GM13977 (cell line): Measurements from ENCODE around the gene ZFP91.

Source experiments
- DNase-seq: peaks from one replicate; pipeline ENCODE4 v3.0.0; 2012; ENCODE audit warnings: low spot score
- in situ Hi-C: fragments of 300-500 bp; cut with MboI; formaldehyde crosslinking; loops from one replicate; pipeline ENCODE4 v1.12.0; 2022; ENCODE audit warnings: low sequenced_read_pairs, low pct_unique_long_range_greater_than_20kb, mixed read lengths, inconsistent platforms; ENCODE audit not compliant: unreplicated experiment
- TF ChIP-seq, protein P1 (sequence below): IDR thresholded peaks from 2 replicates; pipeline ENCODE4 v1.5.1; 2012; ENCODE audit warnings: mild to moderate bottlenecking, control low read depth; ENCODE audit not compliant: insufficient read depth; ENCODE audit errors: extremely low read depth, missing control alignments

The ZFP91 gene

DNA sequence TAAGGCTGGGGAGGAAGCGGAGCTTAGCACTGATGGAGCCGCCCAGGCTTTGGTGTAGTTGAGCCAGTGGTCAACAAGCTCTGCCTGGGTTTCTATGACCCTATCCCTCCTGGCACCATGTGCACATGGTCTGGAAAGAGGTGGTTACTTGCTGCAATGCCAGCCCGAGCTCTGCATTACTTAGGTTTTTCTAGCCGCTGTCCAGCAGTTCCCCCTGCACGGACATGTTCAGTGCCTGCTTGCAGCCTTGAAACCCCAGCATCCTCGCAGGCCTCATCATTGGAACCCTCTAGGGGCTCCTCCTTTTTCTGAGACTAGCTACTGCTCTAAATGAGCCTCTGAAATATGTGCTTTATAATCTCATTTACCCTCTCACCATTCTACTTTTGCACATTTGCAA, 60.2 kb downstream of the ZFP91 start:
- TF ChIP-seq, protein P1, sequence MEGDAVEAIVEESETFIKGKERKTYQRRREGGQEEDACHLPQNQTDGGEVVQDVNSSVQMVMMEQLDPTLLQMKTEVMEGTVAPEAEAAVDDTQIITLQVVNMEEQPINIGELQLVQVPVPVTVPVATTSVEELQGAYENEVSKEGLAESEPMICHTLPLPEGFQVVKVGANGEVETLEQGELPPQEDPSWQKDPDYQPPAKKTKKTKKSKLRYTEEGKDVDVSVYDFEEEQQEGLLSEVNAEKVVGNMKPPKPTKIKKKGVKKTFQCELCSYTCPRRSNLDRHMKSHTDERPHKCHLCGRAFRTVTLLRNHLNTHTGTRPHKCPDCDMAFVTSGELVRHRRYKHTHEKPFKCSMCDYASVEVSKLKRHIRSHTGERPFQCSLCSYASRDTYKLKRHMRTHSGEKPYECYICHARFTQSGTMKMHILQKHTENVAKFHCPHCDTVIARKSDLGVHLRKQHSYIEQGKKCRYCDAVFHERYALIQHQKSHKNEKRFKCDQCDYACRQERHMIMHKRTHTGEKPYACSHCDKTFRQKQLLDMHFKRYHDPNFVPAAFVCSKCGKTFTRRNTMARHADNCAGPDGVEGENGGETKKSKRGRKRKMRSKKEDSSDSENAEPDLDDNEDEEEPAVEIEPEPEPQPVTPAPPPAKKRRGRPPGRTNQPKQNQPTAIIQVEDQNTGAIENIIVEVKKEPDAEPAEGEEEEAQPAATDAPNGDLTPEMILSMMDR: no peak
- in situ Hi-C loops: no loop called here
- no peak for DNase-seq

DNA sequence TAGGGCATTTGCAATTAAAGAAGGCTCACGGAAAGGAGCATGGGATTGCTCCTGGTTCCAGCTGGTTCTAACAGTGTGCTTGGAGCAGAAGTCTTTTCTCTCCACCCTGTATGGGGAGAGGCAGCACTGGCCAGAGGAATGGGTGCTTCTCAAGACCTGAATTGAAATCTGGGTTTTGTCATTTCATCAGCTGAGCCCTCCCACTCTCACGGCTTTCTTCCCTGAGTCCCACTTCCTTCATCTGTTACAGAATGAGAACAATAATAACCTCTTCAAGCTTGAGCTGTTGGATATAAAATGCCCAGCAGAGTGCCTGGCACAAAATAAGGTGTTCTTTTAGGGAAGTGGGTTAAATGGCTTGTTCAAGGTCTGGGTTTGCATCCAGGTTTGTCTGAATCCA, 60.8 kb downstream of the ZFP91 start:
- in situ Hi-C loops: no loop called here
- TF ChIP-seq, protein P1: no peak
- DNase-seq: no peak

DNA sequence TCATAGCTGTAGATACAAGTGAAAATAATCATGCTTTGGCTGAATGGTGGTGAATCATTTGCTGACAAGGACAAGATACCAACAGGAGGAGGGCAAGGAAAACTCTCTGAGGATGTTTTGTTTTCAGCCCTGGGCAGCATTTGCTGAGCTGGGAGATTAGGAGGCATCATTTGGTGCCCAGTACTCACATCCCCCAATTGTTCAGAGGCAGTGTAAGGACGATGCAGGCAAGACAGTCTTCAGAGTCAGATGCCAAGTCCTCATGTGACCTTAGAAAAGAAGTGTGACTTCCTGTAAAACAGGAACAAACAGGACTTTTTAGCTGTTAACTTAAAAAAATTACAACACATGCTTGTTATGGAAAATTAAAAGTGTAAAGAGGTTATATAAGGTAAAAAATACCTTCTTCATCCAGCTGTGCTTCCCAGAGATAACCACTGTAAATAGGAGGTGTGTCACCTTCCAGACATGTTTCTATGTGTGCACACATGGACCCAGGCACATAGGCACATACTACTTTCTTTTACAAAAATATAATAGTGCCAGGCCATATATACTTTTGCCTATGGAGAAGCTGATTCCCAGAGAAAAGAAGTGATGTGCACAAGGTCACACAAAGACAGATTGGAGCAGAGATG, 61.6 kb downstream of the ZFP91 start:
- no peak for DNase-seq
- TF ChIP-seq, protein P1: no peak
- in situ Hi-C loops: no loop called here

DNA sequence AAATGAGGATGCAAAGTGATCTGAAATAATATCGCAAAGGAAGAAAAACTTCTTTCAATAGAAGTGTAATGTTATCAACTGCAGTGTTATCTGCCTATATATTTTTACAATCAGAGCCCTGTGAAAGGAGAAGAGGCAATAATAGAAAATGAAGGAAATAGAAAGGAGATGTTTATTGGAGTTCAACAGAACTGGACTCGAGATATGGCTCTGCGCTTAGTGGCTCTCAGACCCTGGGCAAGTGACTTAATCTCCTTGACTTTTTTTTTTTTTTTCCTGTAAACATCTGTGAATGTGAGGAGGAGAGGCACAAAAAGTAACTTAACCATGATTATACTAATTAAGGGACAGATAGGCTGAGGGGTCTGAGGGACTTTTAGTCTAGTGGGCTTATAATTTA, 62.5 kb downstream of the ZFP91 start:
- TF ChIP-seq, protein P1: no peak
- in situ Hi-C loops: no loop called here
- DNase-seq: no peak

DNA sequence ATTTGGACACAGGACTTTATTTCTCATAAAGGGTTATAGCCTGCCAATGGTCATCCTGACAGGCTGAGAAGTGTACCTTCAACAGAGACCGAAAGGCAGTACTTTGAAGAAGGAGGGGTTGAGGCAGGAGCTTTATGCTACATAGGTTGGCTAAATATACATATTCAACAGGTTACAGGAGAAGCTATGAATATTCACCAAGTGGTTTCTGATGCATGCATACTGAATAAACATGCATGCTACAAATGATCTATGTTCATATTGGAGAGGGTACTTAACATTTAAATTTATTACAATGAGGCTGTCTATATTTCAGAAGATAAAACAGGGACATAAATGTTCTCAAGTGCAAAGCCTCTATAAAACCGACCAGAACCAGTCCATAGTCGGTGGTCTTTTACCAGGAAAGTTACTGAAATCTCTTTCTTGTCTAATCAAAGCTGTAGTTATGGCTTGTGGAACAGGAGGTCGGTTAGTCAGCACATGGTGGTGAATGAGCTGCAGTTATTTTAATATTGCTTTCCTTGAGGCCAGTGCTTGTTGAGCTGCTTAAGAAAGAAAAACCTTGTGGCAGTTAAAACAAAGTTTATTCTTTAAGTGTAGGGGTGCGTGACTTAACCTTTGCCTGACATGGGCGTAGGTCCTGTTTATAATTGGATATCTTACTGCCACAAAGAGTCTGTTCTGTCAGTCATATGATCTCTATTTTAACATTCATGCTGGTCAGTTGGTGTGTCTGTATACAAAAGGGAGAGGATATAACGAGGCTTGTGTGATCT, 63.1 kb downstream of the ZFP91 start:
- DNase-seq: no peak
- in situ Hi-C loops: no loop called here
- TF ChIP-seq, protein P1: no peak

DNA sequence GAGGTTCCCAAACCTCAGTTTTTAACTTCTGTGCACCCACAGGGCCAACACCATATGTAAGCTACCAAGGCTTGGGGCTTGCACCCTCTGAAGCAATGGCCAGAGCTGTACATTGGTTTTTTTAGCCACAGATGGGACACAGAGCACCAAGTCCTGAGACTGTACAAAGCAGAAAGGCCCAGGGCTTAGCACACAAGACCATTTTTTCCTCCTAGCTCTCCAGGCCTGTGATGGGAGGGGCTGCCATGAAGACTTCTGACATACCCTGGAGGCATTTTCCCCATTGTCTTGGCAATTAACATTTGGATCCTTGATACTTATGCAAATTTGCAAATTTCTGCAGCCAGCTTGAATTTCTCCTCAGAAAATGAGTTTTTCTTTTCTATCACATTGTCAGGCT, 67.0 kb downstream of the ZFP91 start:
- DNase-seq: no peak
- TF ChIP-seq, protein P1: no peak
- in situ Hi-C loops: no loop called here
